HFFc6 (cell line): Measurements from ENCODE around the gene USP26. TPM values are rescaled to one million over a fixed set of nuclear protein-coding genes. Genes with fewer than 3 reads are reported as not detected.

Experiments
- DNase-seq: peaks from one replicate; pipeline ENCODE4 v3.0.0-alpha.2; 2018
- H3K27ac Mint-ChIP-seq: 2 replicates; pipeline ENCODE4 v1.8.0; 2020; ENCODE audit warnings: mild to moderate bottlenecking, mixed read lengths
- H3K27me3 Mint-ChIP-seq: 2 replicates; pipeline ENCODE4 v1.8.0; 2021; ENCODE audit warnings: mild to moderate bottlenecking, moderate library complexity, mixed read lengths; ENCODE audit not compliant: insufficient read depth
- H3K36me3 Mint-ChIP-seq: 2 replicates; pipeline ENCODE4 v1.8.0; 2021; ENCODE audit warnings: low read depth, mixed read lengths
- H3K4me1 Mint-ChIP-seq: 2 replicates; pipeline ENCODE4 v1.8.0; 2020; ENCODE audit warnings: low read depth, mixed read lengths
- H3K4me3 Mint-ChIP-seq: 2 replicates; pipeline ENCODE4 v1.8.0; 2020; ENCODE audit warnings: mild to moderate bottlenecking, moderate library complexity, mixed read lengths
- H3K9me3 Mint-ChIP-seq: 2 replicates; pipeline ENCODE4 v1.8.0; 2020; ENCODE audit warnings: mild to moderate bottlenecking, mixed read lengths
- CTCF ChIP-seq: fragments of 200-600 bp; sonication (generic); IDR thresholded peaks from 2 replicates; pipeline ENCODE4 v1.5.0; 2021; ENCODE audit warnings: antibody characterized with exemption, mild to moderate bottlenecking
- long read RNA-seq: library from polyadenylated mRNA; unstranded; transcript quantifications from one replicate; pipeline ENCODE4 v2.0.0, GENCODE V29; 2019
- total RNA-seq, 6 experiments: library from RNA; stranded (reverse); fragmentation: NEBNext Ultra II Directional; extraction: Animal tissue kit (Norgen Biotek cat#: 25700); gene quantifications; 2 replicates in 1 of 6; 3 replicates in 5 of 6; pipeline ENCODE4 v1.2.3, GENCODE V29; 2021

Gene USP26
- not detected for total RNA-seq
- long read RNA-seq, result 0 reads

GRCh38 chrX:133097031-133097430 is at the start of gene USP26:
TSS of gene USP26 (minus strand) at chrX:133097109. CDS start at chrX:133028220, 68,889 bp downstream.
- no peak for DNase-seq
- Mint-ChIP-seq H3K4me1 (no peaks in the 10 kb centered on the region), H3K4me3 (no peak within 1 kb of the TSS), H3K9me3 (no peaks in the 10 kb centered on the region), H3K27me3 (no peaks in the 10 kb centered on the region), H3K27ac (no peak within 1 kb of the TSS), H3K36me3 (no peaks in the 10 kb centered on the region)
- TF ChIP-seq CTCF, result no peak

- no peak for TF ChIP-seq CTCF
- Mint-ChIP-seq H3K27me3 (no peaks in the 10 kb centered on the region), H3K4me1 (no peaks in the 10 kb centered on the region), H3K4me3 (no peak overlapping the region), H3K9me3 (peaks cover 18% of the 10 kb centered on the region), H3K36me3 (no peaks in the 10 kb centered on the region), H3K27ac (no peak overlapping the region)
- no peak for DNase-seq
Observed at GRCh38 chrX:133134282-133134681, 37.4 kb upstream of the USP26 start.

- no peak for TF ChIP-seq CTCF
- no peaks in the 10 kb centered on the region for H3K27me3 Mint-ChIP-seq
Observed at GRCh38 chrX:133120406-133120805, 23.5 kb upstream of the USP26 start.

GRCh38 chrX:133094098-133094731 is 2.7 kb downstream of the USP26 start:
- H3K27me3 Mint-ChIP-seq, result no peaks in the 10 kb centered on the region
- DNase-seq, result no peak
- H3K36me3 Mint-ChIP-seq, result no peaks in the 10 kb centered on the region
- H3K4me3 Mint-ChIP-seq, result no peak overlapping the region
- H3K27ac Mint-ChIP-seq, result no peak overlapping the region
- no peak for TF ChIP-seq CTCF
- no peaks in the 10 kb centered on the region for H3K9me3 Mint-ChIP-seq
- no peaks in the 10 kb centered on the region for H3K4me1 Mint-ChIP-seq

More at GRCh38 chrX:133120406-133120805, 23.5 kb upstream of the USP26 start:
- Mint-ChIP-seq H3K4me3 (no peak overlapping the region), H3K4me1 (no peaks in the 10 kb centered on the region), H3K36me3 (no peaks in the 10 kb centered on the region), H3K27ac (no peak overlapping the region), H3K9me3 (no peaks in the 10 kb centered on the region)
- no peak for DNase-seq

- Mint-ChIP-seq H3K4me3 (no peak overlapping the region), H3K27ac (no peak overlapping the region), H3K9me3 (no peaks in the 10 kb centered on the region), H3K27me3 (no peaks in the 10 kb centered on the region), H3K36me3 (no peaks in the 10 kb centered on the region), H3K4me1 (no peaks in the 10 kb centered on the region)
- DNase-seq, result no peak
- TF ChIP-seq CTCF, result no peak
Observed at GRCh38 chrX:133090236-133090809, 6.6 kb downstream of the USP26 start.
